ENCODE measurements around the gene PFDN5.

- TF ChIP-seq EZH2 (IDR thresholded peaks at IDR 0.05; ENCODE audit: borderline replicate concordance, low read length) (no peak), CTCF (conservative IDR thresholded peaks at IDR 0.05 in 1 of 2, IDR thresholded peaks at IDR 0.05 in 1 of 2; ENCODE audit: extremely low read depth in 1 of 2, insufficient read depth in 1 of 2, low read depth in 1 of 2, low read length in 2 of 2) (no peak)
Observed at GRCh38 chr12:53292426-53292825, 2.9 kb upstream of the PFDN5 start.
